HCT116 (cell line): Measurements from ENCODE around the gene MRGPRE.

Experiments
- EZH2 ChIP-seq: fragments of 200-600 bp; sonication (generic); IDR thresholded peaks from 2 replicates; pipeline ENCODE4 v1.6.1; 2017; ENCODE audit warnings: antibody characterized with exemption, mixed run types
- POLR2AphosphoS5 ChIP-seq: IDR thresholded peaks from 2 replicates; pipeline ENCODE4 v1.6.1; 2011; ENCODE audit warnings: mild to moderate bottlenecking, low read depth, low read length, moderate library complexity
- TF ChIP-seq, protein P1 (sequence below), 3 experiments: fragments of 200-600 bp in 1 of 3; sonication (generic) in 1 of 3; IDR thresholded peaks in 2 of 3; conservative IDR thresholded peaks in 1 of 3; 2 replicates each; pipeline ENCODE4 v1.5.1; 2012 to 2017; ENCODE audit warnings: low read depth in 2 of 3, low read length in 2 of 3, antibody characterized with exemption in 1 of 3, borderline replicate concordance in 1 of 3, control low read depth in 1 of 3, mild to moderate bottlenecking in 1 of 3, mixed read lengths in 1 of 3, mixed run types in 1 of 3, moderate library complexity in 1 of 3; ENCODE audit not compliant: insufficient read depth in 1 of 3

GRCh38 chr11:3220101-3220500 is 12.1 kb downstream of the MRGPRE start:
- TF ChIP-seq POLR2AphosphoS5 (no peak), EZH2 (no peak)
- TF ChIP-seq, protein P1, sequence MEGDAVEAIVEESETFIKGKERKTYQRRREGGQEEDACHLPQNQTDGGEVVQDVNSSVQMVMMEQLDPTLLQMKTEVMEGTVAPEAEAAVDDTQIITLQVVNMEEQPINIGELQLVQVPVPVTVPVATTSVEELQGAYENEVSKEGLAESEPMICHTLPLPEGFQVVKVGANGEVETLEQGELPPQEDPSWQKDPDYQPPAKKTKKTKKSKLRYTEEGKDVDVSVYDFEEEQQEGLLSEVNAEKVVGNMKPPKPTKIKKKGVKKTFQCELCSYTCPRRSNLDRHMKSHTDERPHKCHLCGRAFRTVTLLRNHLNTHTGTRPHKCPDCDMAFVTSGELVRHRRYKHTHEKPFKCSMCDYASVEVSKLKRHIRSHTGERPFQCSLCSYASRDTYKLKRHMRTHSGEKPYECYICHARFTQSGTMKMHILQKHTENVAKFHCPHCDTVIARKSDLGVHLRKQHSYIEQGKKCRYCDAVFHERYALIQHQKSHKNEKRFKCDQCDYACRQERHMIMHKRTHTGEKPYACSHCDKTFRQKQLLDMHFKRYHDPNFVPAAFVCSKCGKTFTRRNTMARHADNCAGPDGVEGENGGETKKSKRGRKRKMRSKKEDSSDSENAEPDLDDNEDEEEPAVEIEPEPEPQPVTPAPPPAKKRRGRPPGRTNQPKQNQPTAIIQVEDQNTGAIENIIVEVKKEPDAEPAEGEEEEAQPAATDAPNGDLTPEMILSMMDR (IDR thresholded peaks at IDR 0.05 in 2 of 3, conservative IDR thresholded peaks at IDR 0.05 in 1 of 3; ENCODE audit: borderline replicate concordance in 1 of 3, insufficient read depth in 1 of 3, low read depth in 2 of 3, low read length in 2 of 3), result no peak
